Fibroblast of mammary gland (primary cell): ENCODE data around the gene LRRC27.

Source experiments
- DNase-seq: peaks from one replicate; pipeline ENCODE4 v3.0.0-alpha.2; 2010; ENCODE audit warnings: low read depth
- H3K4me3 ChIP-seq: 2 replicates; pipeline ENCODE4 v1.5.1; 2011; ENCODE audit warnings: low read depth, mild to moderate bottlenecking, low read length, moderate library complexity; ENCODE audit not compliant: control insufficient read depth
- CTCF ChIP-seq: conservative IDR thresholded peaks from 2 replicates; pipeline ENCODE4 v1.5.1; 2011; ENCODE audit warnings: low read depth, low read length, inconsistent platforms; ENCODE audit not compliant: control insufficient read depth, insufficient read depth

LRRC27 gene

DNA sequence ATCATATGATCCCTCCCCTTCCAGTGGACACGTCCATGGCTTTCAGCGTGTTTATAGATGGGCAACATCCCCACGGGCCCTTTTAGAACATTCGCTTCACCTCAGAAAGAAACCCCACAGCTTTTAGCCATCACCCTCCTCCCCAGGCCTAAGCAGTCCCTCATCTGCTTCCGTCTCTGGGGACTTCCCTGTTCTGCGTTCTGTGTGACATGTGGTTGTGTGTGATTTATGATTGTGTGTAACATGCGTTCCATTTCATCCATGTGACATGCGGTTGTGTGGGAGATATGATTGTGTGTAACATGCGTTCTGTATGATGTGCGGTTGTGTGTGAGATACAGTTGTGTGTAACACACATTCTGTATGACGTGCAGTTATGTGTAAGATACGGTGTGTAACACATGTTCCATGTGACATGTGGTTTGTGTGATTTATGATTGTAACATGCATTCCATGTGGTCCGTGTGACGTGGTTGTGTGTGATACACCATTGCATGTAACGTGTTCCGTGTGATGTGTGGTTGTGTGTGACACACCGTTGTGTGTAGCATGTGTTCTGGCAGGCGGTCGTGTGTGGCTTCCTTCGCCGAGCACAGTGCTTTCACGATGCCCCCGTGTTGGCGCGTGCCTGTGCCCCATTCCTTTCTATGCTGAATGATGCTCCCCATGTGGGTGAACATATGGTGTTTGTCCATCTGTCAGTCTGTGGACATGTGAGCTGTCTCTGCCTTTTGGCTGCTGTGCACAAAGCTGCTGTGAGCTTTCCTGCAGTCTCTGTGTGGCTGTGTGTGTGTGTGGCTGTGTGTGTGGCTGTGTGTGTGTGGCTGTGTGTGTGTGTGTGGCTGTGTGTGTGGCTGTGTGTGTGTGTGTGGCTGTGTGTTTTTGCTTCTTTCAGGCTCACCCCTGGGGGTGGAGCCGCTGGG lies 91.2 kb downstream of the LRRC27 start:
- no peak for DNase-seq
- TF ChIP-seq CTCF: no peak
- no peak overlapping the region for H3K4me3 ChIP-seq

DNA sequence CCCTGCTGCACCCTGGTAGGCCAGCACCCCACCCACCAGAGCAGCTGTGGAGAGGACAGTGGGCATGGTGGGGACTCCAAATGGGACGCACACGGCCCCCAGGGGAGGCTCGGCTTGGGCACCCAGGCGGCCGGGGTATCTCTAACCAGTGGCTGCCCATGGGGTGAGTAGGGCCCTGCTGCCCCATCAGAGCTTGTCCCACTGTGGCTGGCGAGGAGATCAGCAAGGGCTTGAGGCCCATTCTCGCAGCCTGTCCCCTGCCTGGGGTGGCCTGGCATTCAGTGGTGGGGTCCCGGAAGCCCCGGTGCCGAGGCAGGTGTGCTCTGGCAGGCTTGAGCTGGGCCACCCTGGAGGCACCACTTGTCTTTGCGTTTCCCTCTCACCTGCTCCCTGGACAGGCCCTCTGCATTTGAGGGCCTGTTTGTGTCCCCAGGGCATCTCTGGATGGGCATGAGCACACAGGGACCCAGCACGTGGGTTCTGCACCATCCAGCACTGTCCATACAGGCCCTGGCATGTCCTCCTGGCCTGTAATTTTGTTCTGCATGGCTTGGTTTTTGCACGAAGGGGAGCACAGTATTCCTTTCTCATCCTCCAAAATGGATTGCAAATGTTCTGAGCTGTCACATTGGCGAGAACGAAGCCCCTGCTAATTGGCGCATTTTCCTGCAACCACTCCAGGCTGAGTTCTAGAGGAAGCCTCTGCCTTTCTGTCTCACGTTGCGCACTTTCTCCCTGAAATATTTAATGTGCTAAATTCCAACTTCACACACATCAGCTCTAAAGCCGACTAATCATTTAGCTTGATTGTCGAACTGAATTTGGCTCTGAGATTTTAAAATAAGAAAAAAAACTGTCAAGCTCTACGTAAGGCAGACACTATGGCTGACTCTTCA lies 92.2 kb downstream of the LRRC27 start:
- H3K4me3 ChIP-seq: no peak overlapping the region
- no peak for TF ChIP-seq CTCF
- no peak for DNase-seq

GRCh38 chr10:132425029-132425756 lies 93.2 kb downstream of the LRRC27 start:
- no peak overlapping the region for H3K4me3 ChIP-seq
- TF ChIP-seq CTCF: no peak
- DNase-seq: no peak

DNA sequence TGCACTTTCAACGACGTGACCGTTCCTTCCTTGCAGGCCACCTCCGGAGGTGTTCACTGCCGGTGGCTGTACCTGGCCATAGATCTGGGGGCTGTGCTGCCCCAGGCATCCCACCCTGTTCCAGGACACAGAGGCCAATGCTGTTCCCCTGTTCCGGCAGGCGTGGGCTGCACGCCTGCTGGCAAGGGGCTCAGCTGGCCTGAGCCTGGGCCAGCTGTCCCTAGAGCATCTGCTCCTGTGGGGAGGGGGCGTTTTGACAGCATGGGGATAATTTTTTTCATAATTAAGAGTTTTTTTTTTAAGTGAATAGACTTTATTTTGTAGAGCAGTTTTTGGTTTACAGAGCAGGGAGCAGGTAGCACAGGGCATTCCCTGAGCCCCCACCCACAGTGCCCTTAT lies 93.8 kb downstream of the LRRC27 start:
- no peak overlapping the region for H3K4me3 ChIP-seq
- no peak for TF ChIP-seq CTCF
- DNase-seq: no peak

- no peak for TF ChIP-seq CTCF
- DNase-seq: no peak
- H3K4me3 ChIP-seq: no peak overlapping the region
Observed at GRCh38 chr10:132427006-132427771, 95.2 kb downstream of the LRRC27 start.
